Keratinocyte (primary cell): Measurements from ENCODE around the gene RPP25L.

Experiments used
- EZH2 ChIP-seq: IDR thresholded peaks from one replicate; pipeline ENCODE4 v1.6.1; 2012; ENCODE audit warnings: inconsistent platforms, mild to moderate bottlenecking, low read length, moderate library complexity
- TF ChIP-seq, protein P1 (sequence below), 3 experiments: IDR thresholded peaks in 1 of 3; conservative IDR thresholded peaks in 1 of 3; optimal IDR thresholded peaks in 1 of 3; 2 replicates in 2 of 3; 3 replicates in 1 of 3; pipeline versions ENCODE3 to v1.5.1; 2011; ENCODE audit warnings: low read length in 3 of 3, mild to moderate bottlenecking in 3 of 3, moderate library complexity in 2 of 3, control low read depth in 1 of 3, inconsistent platforms in 1 of 3; ENCODE audit not compliant: insufficient read depth in 2 of 3; ENCODE audit errors: extremely low read depth in 1 of 3

DNA sequence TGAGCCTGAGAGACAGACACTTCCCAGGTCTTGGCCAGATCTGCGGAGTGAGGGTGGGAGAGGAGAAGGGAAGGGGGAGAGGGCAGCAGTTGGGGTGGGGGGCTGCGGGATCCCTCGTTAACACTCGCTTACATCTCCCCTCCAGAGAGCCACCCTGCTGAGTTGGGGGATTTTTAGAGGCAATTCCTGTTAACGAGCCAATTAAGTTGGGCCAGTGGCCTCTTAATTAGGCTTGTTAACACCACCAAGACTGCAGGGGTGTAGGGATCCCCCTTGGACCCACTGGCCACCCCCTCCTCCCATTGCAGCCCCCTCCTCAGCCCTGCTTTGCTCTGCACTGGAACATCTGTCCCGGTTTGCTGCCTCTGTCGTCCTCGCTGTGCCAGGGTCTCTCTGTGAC lies 46.0 kb downstream of the RPP25L start:
- TF ChIP-seq, protein P1, sequence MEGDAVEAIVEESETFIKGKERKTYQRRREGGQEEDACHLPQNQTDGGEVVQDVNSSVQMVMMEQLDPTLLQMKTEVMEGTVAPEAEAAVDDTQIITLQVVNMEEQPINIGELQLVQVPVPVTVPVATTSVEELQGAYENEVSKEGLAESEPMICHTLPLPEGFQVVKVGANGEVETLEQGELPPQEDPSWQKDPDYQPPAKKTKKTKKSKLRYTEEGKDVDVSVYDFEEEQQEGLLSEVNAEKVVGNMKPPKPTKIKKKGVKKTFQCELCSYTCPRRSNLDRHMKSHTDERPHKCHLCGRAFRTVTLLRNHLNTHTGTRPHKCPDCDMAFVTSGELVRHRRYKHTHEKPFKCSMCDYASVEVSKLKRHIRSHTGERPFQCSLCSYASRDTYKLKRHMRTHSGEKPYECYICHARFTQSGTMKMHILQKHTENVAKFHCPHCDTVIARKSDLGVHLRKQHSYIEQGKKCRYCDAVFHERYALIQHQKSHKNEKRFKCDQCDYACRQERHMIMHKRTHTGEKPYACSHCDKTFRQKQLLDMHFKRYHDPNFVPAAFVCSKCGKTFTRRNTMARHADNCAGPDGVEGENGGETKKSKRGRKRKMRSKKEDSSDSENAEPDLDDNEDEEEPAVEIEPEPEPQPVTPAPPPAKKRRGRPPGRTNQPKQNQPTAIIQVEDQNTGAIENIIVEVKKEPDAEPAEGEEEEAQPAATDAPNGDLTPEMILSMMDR (optimal IDR thresholded peaks at IDR 0.05 in 1 of 3, IDR thresholded peaks at IDR 0.05 in 1 of 3, conservative IDR thresholded peaks at IDR 0.05 in 1 of 3; ENCODE audit: extremely low read depth in 1 of 3, insufficient read depth in 2 of 3, low read length in 3 of 3): no peak
- TF ChIP-seq EZH2: no peak
